ENCODE results near the gene SLF2. TPM values are rescaled to one million over a fixed set of nuclear protein-coding genes. Genes with fewer than 3 reads are reported as not detected.

The SLF2 gene
- total and polyA plus RNA-seq, 11 donors: 7.5 to 26.9 (median 16.2) TPM

GRCh38 chr10:100962351-100963080 lies 49.8 kb downstream of the SLF2 start:
- WGBS, 4 donors: 84 to 88% (median 85%) methylated on average over 4 of the region's 4 CpGs
- DNase-seq: no peak
- H3K4me3 ChIP-seq: no peak overlapping the region
- no peaks in the 10 kb centered on the region for H3K27me3 ChIP-seq
- no peak for ATAC-seq
- H3K4me1 ChIP-seq: no peaks in the 10 kb centered on the region
- intact Hi-C loops (cut with DNase I): no loop called here
- TF ChIP-seq CTCF (IDR thresholded peaks at IDR 0.05) (no peak), POLR2A (IDR thresholded peaks at IDR 0.05) (no peak)
- H3K36me3 ChIP-seq: peaks cover 0 to 94% (median 87%) of the 10 kb centered on the region in 9 donors
- no peak overlapping the region for H3K27ac ChIP-seq
- H3K9me3 ChIP-seq: no peaks in the 10 kb centered on the region

GRCh38 chr10:100963826-100964225 lies 51.1 kb downstream of the SLF2 start:
- 87 to 100% (median 93%) methylated on average over 1 of the region's 1 CpG for WGBS, 4 donors

GRCh38 chr10:100965820-100966219 lies 53.1 kb downstream of the SLF2 start:
- intact Hi-C loops (cut with DNase I): no loop called here
- H3K4me3 ChIP-seq: no peak overlapping the region
- peaks cover 0 to 5% (median 0%) of the 10 kb centered on the region in 9 donors for H3K27me3 ChIP-seq
- ATAC-seq: no peak
- 53 to 68% (median 59%) methylated on average over 5 of the region's 5 CpGs for WGBS, 4 donors
- H3K9me3 ChIP-seq: no peaks in the 10 kb centered on the region
- H3K27ac ChIP-seq: no peak overlapping the region
- no peak for DNase-seq
- H3K4me1 ChIP-seq: peaks cover 0 to 17% (median 14%) of the 10 kb centered on the region in 12 donors
- H3K36me3 ChIP-seq: peaks cover 0 to 61% (median 54%) of the 10 kb centered on the region in 9 donors
- TF ChIP-seq CTCF (IDR thresholded peaks at IDR 0.05) (no peak), POLR2A (IDR thresholded peaks at IDR 0.05) (no peak)

More at GRCh38 chr10:100963826-100964225, 51.1 kb downstream of the SLF2 start:
- H3K27me3 ChIP-seq: no peaks in the 10 kb centered on the region
- no peak for DNase-seq
- peaks cover 0 to 81% (median 74%) of the 10 kb centered on the region in 9 donors for H3K36me3 ChIP-seq
- TF ChIP-seq CTCF (IDR thresholded peaks at IDR 0.05): no peak
- no peak for TF ChIP-seq POLR2A (IDR thresholded peaks at IDR 0.05)
- no peak overlapping the region for H3K27ac ChIP-seq
- H3K4me1 ChIP-seq: peaks cover 0 to 8% (median 4%) of the 10 kb centered on the region in 12 donors
- intact Hi-C loops (cut with DNase I): no loop called here
- no peak overlapping the region for H3K4me3 ChIP-seq
- ATAC-seq: no peak
- H3K9me3 ChIP-seq: no peaks in the 10 kb centered on the region

GRCh38 chr10:100966887-100967286 lies 54.1 kb downstream of the SLF2 start:
- H3K4me3 ChIP-seq: no peak overlapping the region
- ATAC-seq: no peak
- intact Hi-C loops (cut with DNase I): no loop called here
- no peak for DNase-seq
- whole genome bisulfite sequencing, 4 donors: 69 to 75% (median 73%) methylated on average over 2 of the region's 2 CpGs
- H3K36me3 ChIP-seq: peaks cover 0 to 50% (median 44%) of the 10 kb centered on the region in 9 donors
- no peaks in the 10 kb centered on the region for H3K9me3 ChIP-seq
- no peak overlapping the region for H3K27ac ChIP-seq
- H3K27me3 ChIP-seq: peaks cover 0 to 5% (median 0%) of the 10 kb centered on the region in 9 donors
- H3K4me1 ChIP-seq: peaks cover 0 to 17% (median 14%) of the 10 kb centered on the region in 12 donors
- TF ChIP-seq CTCF (IDR thresholded peaks at IDR 0.05) (no peak), POLR2A (IDR thresholded peaks at IDR 0.05) (no peak)
